ENCODE results near the gene RASL10A. TPM values are rescaled to one million over a fixed set of nuclear protein-coding genes. Genes with fewer than 3 reads are reported as not detected.

The RASL10A gene
- total and polyA plus RNA-seq, 2 experiments from 2014 or later, result 0.20 TPM; not detected in 1

GRCh38 chr22:29290061-29290460, 25.4 kb downstream of the RASL10A start:
- H3F3A ChIP-seq (ENCODE audit: insufficient read depth), result peaks cover 26% of the 10 kb centered on the region
- H3K79me2 ChIP-seq (ENCODE audit: insufficient read depth), result peaks cover 95% of the 10 kb centered on the region
- no peaks in the 10 kb centered on the region for H3K9me3 ChIP-seq (ENCODE audit: low read depth)
- TF ChIP-seq EZH2phosphoT487 (IDR thresholded peaks at IDR 0.05; ENCODE audit: insufficient read depth, low read depth) (no peak), EZH2 (IDR thresholded peaks at IDR 0.05; ENCODE audit: insufficient read depth, poor library complexity, severe bottlenecking) (no peak)
- no peaks in the 10 kb centered on the region for H3K9me2 ChIP-seq (ENCODE audit: insufficient read depth)
- WGBS, 2 experiments (ENCODE audit: low coverage in 1 of 2, low lambda C conversion rate in 2 of 2, missing lambda C conversion rate in 2 of 2), result 75 to 82% methylated on average over 5 of the region's 5 CpGs
- no peak overlapping the region for H3K4me2 ChIP-seq (ENCODE audit: unreplicated experiment)
- H3K27me3 ChIP-seq (replicated peaks; ENCODE audit: insufficient read depth), result no peaks in the 10 kb centered on the region
- no peak for DNase-seq
- peaks cover 97% of the 10 kb centered on the region for H3K36me3 ChIP-seq (ENCODE audit: low read depth)
- no peaks in the 10 kb centered on the region for H4K20me1 ChIP-seq (ENCODE audit: insufficient read depth)
- H3K4me1 ChIP-seq (ENCODE audit: insufficient read depth), result no peaks in the 10 kb centered on the region
- no peak overlapping the region for H3K9ac ChIP-seq
- no peak overlapping the region for H3K27ac ChIP-seq
- H2AFZ ChIP-seq, result no peak overlapping the region
- H3K4me3 ChIP-seq, result no peak overlapping the region
- in situ Hi-C loops (cut with MboI), result no loop called here

- Histone ChIP-seq H3K27ac (no peak overlapping the region), H3F3A (ENCODE audit: insufficient read depth) (peaks cover 26% of the 10 kb centered on the region), H3K79me2 (ENCODE audit: insufficient read depth) (peaks cover 99% of the 10 kb centered on the region), H3K9me2 (ENCODE audit: insufficient read depth) (no peaks in the 10 kb centered on the region), H3K36me3 (ENCODE audit: low read depth) (peaks cover 96% of the 10 kb centered on the region), H4K20me1 (ENCODE audit: insufficient read depth) (0 out of 2 replicates have a peak, but pooled peaks cover 2% of the 10 kb centered on the region), H3K4me3 (no peak overlapping the region), H3K9ac (no peak overlapping the region), H3K4me2 (ENCODE audit: unreplicated experiment) (no peak overlapping the region), H2AFZ (no peak overlapping the region), H3K27me3 (replicated peaks; ENCODE audit: insufficient read depth) (no peaks in the 10 kb centered on the region), H3K4me1 (ENCODE audit: insufficient read depth) (no peaks in the 10 kb centered on the region), H3K9me3 (ENCODE audit: low read depth) (no peaks in the 10 kb centered on the region)
- DNase-seq, result no peak
- WGBS, 2 experiments (ENCODE audit: low coverage in 1 of 2, low lambda C conversion rate in 2 of 2, missing lambda C conversion rate in 2 of 2), result 82 to 85% methylated on average over 2 of the region's 2 CpGs
- no peak for TF ChIP-seq EZH2 (IDR thresholded peaks at IDR 0.05; ENCODE audit: insufficient read depth, poor library complexity, severe bottlenecking)
- no peak for TF ChIP-seq EZH2phosphoT487 (IDR thresholded peaks at IDR 0.05; ENCODE audit: insufficient read depth, low read depth)
- in situ Hi-C loops (cut with MboI), result no loop called here
Observed at GRCh38 chr22:29288837-29289236, 26.7 kb downstream of the RASL10A start.

GRCh38 chr22:29284196-29284595, 31.3 kb downstream of the RASL10A start:
- Histone ChIP-seq H3K9ac (no peak overlapping the region), H3K79me2 (ENCODE audit: insufficient read depth) (peaks cover 100% of the 10 kb centered on the region), H3K9me3 (ENCODE audit: low read depth) (no peaks in the 10 kb centered on the region), H3K36me3 (ENCODE audit: low read depth) (peaks cover 83% of the 10 kb centered on the region), H3F3A (ENCODE audit: insufficient read depth) (peaks cover 13% of the 10 kb centered on the region; the same call in 1 of the 2 replicates), H3K27ac (no peak overlapping the region), H3K4me1 (ENCODE audit: insufficient read depth) (no peaks in the 10 kb centered on the region), H3K4me3 (no peak overlapping the region), H4K20me1 (ENCODE audit: insufficient read depth) (0 out of 2 replicates have a peak, but pooled peaks cover 2% of the 10 kb centered on the region), H3K9me2 (ENCODE audit: insufficient read depth) (no peaks in the 10 kb centered on the region), H3K4me2 (ENCODE audit: unreplicated experiment) (no peak overlapping the region), H3K27me3 (replicated peaks; ENCODE audit: insufficient read depth) (no peaks in the 10 kb centered on the region), H2AFZ (no peak overlapping the region)
- TF ChIP-seq EZH2 (IDR thresholded peaks at IDR 0.05; ENCODE audit: insufficient read depth, poor library complexity, severe bottlenecking) (no peak), EZH2phosphoT487 (IDR thresholded peaks at IDR 0.05; ENCODE audit: insufficient read depth, low read depth) (no peak)
- in situ Hi-C loops (cut with MboI), result no loop called here
- DNase-seq, result no peak
- WGBS, 2 experiments (ENCODE audit: low coverage in 1 of 2, low lambda C conversion rate in 2 of 2, missing lambda C conversion rate in 2 of 2), result 96 to 98% methylated on average over 3 of the region's 3 CpGs

- in situ Hi-C loops (cut with MboI), result no loop called here
Observed at GRCh38 chr22:29277927-29278326, 37.6 kb downstream of the RASL10A start.

More at GRCh38 chr22:29277927-29278326, 37.6 kb downstream of the RASL10A start:
- H3K27me3 ChIP-seq (replicated peaks; ENCODE audit: insufficient read depth), result no peaks in the 10 kb centered on the region
- H3K9me2 ChIP-seq (ENCODE audit: insufficient read depth), result no peaks in the 10 kb centered on the region
- H4K20me1 ChIP-seq (ENCODE audit: insufficient read depth), result peaks cover 18% of the 10 kb centered on the region; the same call in 1 of the 2 replicates
- H3K4me2 ChIP-seq (ENCODE audit: unreplicated experiment), result no peak overlapping the region
- 96 to 100% methylated on average over 1 of the region's 1 CpG for WGBS, 2 experiments (ENCODE audit: low coverage in 1 of 2, low lambda C conversion rate in 2 of 2, missing lambda C conversion rate in 2 of 2)
- H3K4me3 ChIP-seq, result no peak overlapping the region
- peaks cover 89% of the 10 kb centered on the region for H3K36me3 ChIP-seq (ENCODE audit: low read depth)
- H3K9ac ChIP-seq, result no peak overlapping the region
- TF ChIP-seq EZH2phosphoT487 (IDR thresholded peaks at IDR 0.05; ENCODE audit: insufficient read depth, low read depth) (no peak), EZH2 (IDR thresholded peaks at IDR 0.05; ENCODE audit: insufficient read depth, poor library complexity, severe bottlenecking) (no peak)
- H3K4me1 ChIP-seq (ENCODE audit: insufficient read depth), result no peaks in the 10 kb centered on the region
- H2AFZ ChIP-seq, result no peak overlapping the region
- H3K27ac ChIP-seq, result no peak overlapping the region
- H3K79me2 ChIP-seq (ENCODE audit: insufficient read depth), result peaks cover 100% of the 10 kb centered on the region
- H3F3A ChIP-seq (ENCODE audit: insufficient read depth), result peaks cover 50% of the 10 kb centered on the region
- DNase-seq, result no peak
- H3K9me3 ChIP-seq (ENCODE audit: low read depth), result no peaks in the 10 kb centered on the region

All from GM23248 (cell line).